Coronary artery (tissue), 2 donors: ENCODE measurements around the gene CD47.

ENCODE experiments used
- DNase-seq: peaks from one replicate; pipeline ENCODE4 v3.0.0-alpha.2; 2017; ENCODE audit warnings: low spot score
- H3K27ac ChIP-seq, 2 donors: fragments of 200-600 bp; sonication (generic); one replicate each; pipeline ENCODE4 v1.5.1; 2016 to 2019
- H3K4me3 ChIP-seq: fragments of 200-600 bp; sonication (generic); 2 replicates; pipeline ENCODE4 v1.5.1; 2016; ENCODE audit warnings: mild to moderate bottlenecking, moderate library complexity
- TF ChIP-seq, protein P1 (sequence below): fragments of 200-600 bp; sonication (generic); IDR thresholded peaks from one replicate; pipeline ENCODE4 v1.5.1; 2019; ENCODE audit warnings: antibody characterized with exemption

The CD47 gene

DNA sequence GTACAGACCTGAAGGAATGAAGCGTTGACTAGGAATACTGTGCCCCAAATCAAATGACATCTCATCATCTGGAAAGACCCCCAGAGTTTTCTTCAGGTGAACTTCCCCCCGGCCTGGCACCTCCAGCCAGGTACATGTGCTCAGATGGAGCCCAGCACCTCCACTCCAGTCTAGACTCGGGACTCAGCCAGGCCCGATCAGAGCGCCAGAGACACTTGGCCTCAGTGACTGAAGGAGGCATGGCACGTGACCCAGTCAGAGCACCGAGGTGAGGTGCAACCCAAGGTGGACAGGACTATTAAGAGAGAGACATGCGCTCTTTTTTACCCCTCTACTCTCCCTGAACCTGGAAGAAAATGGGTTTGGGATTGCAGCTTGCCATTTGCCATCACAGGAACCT lies 48.5 kb downstream of the CD47 start:
- TF ChIP-seq, protein P1, sequence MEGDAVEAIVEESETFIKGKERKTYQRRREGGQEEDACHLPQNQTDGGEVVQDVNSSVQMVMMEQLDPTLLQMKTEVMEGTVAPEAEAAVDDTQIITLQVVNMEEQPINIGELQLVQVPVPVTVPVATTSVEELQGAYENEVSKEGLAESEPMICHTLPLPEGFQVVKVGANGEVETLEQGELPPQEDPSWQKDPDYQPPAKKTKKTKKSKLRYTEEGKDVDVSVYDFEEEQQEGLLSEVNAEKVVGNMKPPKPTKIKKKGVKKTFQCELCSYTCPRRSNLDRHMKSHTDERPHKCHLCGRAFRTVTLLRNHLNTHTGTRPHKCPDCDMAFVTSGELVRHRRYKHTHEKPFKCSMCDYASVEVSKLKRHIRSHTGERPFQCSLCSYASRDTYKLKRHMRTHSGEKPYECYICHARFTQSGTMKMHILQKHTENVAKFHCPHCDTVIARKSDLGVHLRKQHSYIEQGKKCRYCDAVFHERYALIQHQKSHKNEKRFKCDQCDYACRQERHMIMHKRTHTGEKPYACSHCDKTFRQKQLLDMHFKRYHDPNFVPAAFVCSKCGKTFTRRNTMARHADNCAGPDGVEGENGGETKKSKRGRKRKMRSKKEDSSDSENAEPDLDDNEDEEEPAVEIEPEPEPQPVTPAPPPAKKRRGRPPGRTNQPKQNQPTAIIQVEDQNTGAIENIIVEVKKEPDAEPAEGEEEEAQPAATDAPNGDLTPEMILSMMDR, result no peak
- DNase-seq, result no peak
- no peak overlapping the region for H3K4me3 ChIP-seq
- H3K27ac ChIP-seq, result no peak overlapping the region

GRCh38 chr3:108041253-108041652 lies 49.6 kb downstream of the CD47 start:
- H3K4me3 ChIP-seq, result no peak overlapping the region
- H3K27ac ChIP-seq, result no peak overlapping the region
- TF ChIP-seq, protein P1, result no peak
- no peak for DNase-seq

DNA sequence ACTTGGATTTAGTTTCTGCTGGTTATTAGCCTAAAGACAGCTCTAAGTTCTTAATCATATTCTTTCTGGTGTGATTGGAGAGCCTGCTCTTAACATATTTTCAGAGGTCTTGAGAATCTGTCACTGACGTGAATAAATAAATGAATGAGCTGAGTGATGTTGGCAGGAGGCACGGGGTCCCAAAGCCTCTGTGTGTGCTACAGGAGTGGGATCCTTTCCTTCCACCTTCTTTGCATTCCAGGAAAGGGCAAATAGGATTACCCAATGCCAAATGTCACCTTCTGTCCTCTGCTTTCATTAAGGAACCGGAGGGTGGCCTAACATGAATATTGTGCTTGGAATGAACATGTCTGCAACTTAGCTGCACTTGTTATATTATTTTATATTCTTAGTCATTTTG lies 53.1 kb downstream of the CD47 start:
- Histone ChIP-seq H3K27ac (no peak overlapping the region), H3K4me3 (no peak overlapping the region)
- DNase-seq, result no peak
- TF ChIP-seq, protein P1, result no peak

GRCh38 chr3:108036984-108037741 lies 53.7 kb downstream of the CD47 start:
- no peak for DNase-seq
- Histone ChIP-seq H3K4me3 (no peak overlapping the region), H3K27ac (no peak overlapping the region)
- TF ChIP-seq, protein P1, result no peak

DNA sequence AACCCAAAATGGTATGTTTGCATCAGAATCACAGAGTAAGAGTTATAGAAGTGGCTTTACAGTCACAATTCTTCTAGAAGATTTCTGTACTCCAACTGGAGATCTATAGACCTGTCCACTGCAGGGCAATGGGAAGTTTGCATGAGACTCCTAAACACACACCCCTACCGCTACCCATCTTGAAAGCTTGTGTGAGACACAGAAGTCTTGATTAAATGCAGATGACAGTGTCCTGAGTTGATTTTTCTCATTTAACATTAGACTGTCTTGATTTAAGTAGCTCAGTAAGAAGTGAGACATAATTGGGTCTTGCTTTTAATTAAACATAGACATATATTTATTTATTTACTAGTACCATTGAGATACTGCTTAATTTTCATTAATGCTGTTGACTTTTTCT lies 54.4 kb downstream of the CD47 start:
- Histone ChIP-seq H3K27ac (no peak overlapping the region), H3K4me3 (no peak overlapping the region)
- TF ChIP-seq, protein P1, result no peak
- DNase-seq, result no peak

DNA sequence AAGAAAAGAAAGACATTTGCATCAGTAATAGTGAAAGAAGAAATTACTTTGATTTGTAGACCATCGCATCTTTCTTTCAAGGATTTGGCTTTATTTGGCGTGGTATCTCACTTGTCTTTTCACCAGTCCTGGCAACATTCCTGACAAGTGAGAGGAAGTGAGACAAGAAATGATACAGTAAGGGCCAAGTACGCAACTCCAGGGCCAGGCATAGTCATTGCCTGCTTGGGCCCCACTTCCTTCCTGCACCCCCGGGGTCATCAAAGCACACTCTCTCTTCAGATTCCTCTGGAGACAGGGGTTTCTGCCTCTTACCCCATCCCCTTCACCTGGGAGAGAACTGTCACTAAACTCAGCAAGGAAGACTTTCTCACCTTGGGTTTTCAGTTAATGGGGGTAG lies 55.1 kb downstream of the CD47 start:
- Histone ChIP-seq H3K27ac (no peak overlapping the region), H3K4me3 (no peak overlapping the region)
- TF ChIP-seq, protein P1, result no peak
- no peak for DNase-seq

GRCh38 chr3:108031895-108032294 lies 58.9 kb downstream of the CD47 start:
- no peak overlapping the region for H3K4me3 ChIP-seq
- TF ChIP-seq, protein P1, result no peak
- no peak for DNase-seq
- no peak overlapping the region for H3K27ac ChIP-seq
